Pulmonary artery endothelial cell (primary cell): ENCODE data around the gene CD3E. TPM values are rescaled to one million over a fixed set of nuclear protein-coding genes. Genes with fewer than 3 reads are reported as not detected.
A peak's percentile ranks its signal among the peaks of the same experiment; 100 is the strongest.

Source experiments
- DNase-seq: peaks from one replicate; pipeline ENCODE4 v3.0.0-alpha.2; 2011; ENCODE audit warnings: low read depth, low spot score
- total RNA-seq: library from RNA; depleted of rRNA; stranded (reverse); fragments of >200 nt; gene quantifications from 2 replicates; pipeline ENCODE4 v1.2.3, GENCODE V29; 2014

CD3E gene
- not detected in 2 replicates for total RNA-seq

DNA sequence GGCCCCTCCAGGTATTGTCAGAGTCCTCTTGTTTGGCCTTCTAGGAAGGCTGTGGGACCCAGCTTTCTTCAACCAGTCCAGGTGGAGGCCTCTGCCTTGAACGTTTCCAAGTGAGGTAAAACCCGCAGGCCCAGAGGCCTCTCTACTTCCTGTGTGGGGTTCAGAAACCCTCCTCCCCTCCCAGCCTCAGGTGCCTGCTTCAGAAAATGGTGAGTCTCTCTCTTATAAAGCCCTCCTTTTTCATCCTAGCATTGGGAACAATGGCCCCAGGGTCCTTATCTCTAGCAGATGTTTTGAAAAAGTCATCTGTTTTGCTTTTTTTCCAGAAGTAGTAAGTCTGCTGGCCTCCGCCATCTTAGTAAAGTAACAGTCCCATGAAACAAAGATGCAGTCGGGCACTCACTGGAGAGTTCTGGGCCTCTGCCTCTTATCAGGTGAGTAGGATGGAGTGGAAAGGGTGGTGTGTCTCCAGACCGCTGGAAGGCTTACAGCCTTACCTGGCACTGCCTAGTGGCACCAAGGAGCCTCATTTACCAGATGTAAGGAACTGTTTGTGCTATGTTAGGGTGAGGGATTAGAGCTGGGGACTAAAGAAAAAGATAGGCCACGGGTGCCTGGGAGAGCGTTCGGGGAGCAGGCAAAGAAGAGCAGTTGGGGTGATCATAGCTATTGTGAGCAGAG is at the start of gene CD3E:
CD3E (plus strand) TSS at position 163 of the 681 bp plus-strand sequence; CDS start at position 386, 223 bp downstream.
- DNase-seq: no peak

- no peak for DNase-seq
These were observed 46.1 kb upstream of the CD3E start for GRCh38 chr11:118258410-118258809.

- DNase-seq: no peak
These were observed 45.4 kb upstream of the CD3E start for GRCh38 chr11:118259138-118259537.

DNA sequence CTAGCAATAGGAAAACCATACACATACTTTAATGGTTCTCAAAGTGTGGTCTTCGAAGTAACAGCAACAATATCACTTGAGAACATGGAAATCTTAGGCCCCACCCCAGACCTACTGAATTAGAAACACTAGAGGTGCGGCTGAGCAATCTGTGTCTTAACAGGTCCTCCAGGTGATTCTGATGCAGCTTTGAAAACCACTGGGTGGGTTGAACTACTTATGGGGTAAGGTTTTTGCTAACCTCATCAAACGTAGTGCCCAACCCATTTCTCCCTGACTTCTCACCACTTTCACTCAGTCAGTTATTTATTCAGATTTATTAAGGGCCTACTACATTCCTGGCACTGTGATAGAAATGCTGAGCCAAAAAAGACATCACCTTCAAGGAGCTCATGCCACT is 44.2 kb upstream of the CD3E start:
- no peak for DNase-seq

DNA sequence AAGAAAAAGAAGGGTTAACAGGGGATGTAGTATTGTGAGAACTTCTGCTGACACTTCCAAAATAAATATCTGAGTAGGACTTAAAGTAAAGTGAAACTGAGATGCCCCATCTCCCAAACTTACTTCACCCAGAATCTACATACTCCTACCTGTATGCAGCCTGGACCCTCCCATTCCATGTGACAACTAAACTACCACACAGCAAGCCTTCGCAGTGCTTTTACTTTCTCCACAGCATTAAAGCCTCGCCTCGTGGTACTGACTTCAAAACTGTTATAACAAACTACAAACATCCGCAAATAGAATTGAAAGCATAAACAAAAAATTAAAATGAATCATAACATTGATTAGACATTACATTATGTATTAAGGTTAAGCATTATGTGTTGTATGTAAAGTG is 41.4 kb upstream of the CD3E start:
- DNase-seq: no peak

DNA sequence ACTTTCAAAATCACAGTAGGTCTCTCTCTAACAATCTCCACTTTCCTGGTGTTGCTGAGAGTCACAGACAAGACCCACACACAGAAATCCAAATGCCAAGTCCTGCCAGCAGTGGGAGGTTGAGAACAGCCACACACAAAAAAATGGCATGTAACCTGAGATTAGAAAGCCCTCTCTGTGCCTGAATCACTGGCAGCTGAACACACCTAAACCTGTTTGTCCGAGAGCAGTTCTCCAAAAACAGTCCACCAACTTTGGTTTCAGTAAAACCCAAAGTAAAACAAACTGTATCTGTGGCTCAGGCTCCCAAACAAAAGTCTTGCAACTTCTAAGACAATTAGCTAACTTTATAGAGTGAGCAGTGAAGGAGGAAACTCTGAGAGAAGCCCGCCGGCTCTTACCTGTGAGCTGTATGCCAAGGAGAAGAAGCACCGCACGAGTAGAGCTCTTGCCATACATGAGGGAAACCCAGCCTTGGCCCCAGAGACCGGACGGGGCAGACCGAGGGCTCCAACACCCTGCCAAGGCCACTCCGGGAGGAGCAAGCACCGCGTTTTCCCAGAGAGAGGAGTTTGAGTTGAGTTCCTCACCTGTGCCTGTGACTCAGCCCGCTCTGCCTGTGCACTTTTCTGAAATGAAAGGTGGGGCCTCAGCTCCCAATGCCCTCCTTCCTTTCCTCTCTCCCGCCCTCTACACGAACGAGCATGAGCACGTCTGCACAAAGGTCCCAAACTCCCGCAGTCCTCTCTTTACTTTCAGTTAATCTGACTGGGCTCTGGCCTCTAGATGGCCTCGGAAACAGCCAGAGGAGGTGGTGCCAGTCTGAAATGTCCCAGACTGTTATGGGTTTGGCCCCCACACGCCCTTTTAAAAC is 40.6 kb upstream of the CD3E start, which contains the start of gene MPZL2:
MPZL2 (minus strand) TSS at position 603 of the 874 bp plus-strand sequence; CDS start at position 459, 144 bp downstream.
- DNase-seq: no peak

- DNase-seq: no peak
These were observed 39.7 kb upstream of the CD3E start for GRCh38 chr11:118264569-118265465.

DNA sequence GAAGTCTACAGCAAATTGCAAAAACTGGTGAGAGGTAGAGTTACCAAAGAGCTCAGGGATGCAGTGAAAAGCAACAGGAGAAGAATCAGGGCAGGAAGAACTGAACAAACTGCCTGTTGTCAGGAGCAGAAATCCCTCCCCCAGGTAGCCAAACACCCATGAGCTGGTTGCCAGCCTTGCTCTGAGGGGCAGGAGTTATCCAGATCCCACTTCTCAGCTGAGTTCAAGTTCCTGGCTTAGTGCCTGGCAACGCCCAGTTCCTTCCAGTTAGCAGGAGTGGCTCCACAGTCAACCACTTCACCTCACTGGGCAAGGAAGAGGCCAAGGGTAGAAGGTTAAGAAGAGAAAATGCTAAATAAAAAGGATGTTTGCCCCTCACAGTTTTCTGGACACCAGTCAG is 38.6 kb upstream of the CD3E start:
- DNase-seq: no peak

DNA sequence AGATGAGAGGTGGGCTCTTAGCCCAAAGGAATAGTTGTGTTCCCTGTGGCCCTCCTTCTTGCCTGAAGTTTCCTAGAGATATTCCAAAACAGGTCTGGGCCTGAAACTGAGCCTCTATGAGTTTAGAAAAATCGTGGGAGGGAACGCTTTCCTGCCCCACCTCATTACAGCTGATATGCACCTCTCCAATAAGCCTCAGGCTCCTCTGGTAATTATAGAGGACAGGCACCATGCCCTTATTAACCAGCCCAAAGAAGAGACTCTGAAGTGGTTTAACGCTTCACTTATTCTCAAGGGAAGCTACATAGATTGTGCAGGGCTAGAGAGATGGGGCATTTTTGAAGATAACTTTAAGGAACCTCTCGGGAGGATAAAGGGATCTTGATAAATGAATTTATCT is 37.0 kb upstream of the CD3E start:
- DNase-seq: no peak

DNA sequence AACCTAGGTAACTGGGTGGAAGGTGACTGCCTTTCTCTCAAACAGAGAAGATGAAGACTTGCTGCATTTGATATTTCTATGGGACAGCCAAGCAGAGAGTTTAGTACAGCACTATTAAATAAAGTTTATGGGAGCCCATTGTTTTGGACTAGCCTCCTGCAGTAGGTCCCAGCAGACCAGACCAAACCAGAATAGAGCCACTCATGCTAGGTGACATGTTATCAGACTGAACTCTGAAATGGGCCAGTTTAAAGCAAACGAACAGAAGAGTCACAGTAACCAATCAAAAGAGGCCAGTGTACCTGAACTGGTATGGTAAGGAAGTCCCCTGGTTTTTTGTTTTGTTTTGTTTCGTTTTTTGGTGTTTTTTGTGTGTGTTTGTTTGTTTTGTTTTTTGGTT is 32.5 kb upstream of the CD3E start:
- DNase-seq: no peak

- no peak for DNase-seq
These were observed 30.3 kb upstream of the CD3E start for GRCh38 chr11:118274186-118274585.

DNA sequence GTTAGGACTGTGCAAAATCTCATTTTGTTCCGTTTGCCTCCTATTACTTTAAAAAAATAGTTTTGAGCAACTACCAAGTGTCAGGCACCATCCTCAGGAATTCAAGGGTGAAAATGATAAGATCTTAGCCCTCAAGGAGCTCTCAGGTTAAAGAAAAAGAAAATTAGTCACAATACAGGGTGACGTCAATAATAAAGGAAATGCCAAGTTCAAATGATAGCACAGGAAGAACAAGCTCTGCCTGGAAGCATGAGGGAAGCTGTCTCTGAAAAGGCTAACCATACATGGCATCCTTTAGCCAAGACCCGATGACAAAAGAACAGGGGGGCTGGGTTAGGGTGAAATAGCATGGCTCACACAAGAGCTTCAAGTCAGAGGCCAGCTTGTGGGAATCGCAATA is 29.4 kb upstream of the CD3E start:
- DNase-seq: peak; percentile 89

DNA sequence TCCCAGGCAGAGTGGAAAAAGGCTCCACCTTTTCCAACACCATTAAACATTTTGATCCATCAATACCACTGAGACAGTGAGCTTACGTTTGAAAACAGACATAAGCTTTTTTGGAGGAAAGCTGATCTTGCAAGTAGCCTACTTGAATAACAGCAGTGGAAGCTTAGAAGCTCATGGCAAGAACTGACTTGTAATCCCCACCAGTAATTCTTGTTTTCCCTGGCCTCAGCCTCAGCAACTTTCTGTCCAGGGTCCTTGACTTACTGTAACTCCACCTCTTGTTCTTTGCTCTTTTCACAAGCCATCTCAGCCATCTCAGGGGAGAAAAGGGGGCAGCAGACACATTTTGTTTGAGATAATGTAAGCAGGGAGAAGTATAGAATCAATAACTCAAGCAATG is 28.1 kb upstream of the CD3E start:
- no peak for DNase-seq

DNA sequence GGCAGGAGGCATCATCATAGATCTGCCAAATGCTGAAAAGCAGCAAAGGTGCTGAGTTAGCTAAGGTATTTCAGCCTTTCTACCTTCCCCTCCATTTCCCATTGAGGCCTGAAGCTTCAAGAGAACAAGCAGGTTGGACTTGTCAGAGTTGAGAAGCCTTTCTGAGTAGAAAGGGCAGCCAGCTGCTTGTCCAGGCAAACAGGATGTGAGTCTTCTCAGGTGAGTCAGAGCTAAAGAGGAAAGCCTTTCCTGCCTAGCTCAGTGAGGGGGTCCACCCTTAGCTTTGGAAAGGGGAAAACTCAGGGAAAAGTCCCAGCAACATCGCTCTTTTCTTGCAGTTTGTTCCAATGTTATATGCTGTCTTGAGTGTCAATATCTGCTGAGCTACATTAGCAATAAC is 27.2 kb upstream of the CD3E start:
- peak; percentile 59 for DNase-seq

GRCh38 chr11:118281284-118281683 is 23.2 kb upstream of the CD3E start:
- DNase-seq: no peak

DNA sequence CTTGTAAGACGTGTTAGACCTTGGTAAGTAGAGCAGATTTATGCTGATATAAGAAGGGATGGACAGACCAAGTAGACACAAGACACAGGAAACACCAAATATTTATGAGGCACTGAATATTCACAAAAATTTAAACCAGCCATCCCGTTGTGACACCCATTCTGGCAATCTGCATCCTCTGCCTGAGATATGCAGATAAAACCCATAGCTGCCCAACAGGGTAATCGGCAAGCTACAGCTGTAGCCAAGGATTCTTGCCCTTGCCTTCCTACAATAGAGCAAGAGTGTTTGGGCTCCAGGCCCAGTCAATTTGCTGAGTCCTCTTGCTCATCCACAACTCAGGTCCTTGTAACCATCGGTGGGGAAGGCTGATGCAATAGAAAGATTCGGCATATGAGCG is 21.9 kb upstream of the CD3E start:
- no peak for DNase-seq

DNA sequence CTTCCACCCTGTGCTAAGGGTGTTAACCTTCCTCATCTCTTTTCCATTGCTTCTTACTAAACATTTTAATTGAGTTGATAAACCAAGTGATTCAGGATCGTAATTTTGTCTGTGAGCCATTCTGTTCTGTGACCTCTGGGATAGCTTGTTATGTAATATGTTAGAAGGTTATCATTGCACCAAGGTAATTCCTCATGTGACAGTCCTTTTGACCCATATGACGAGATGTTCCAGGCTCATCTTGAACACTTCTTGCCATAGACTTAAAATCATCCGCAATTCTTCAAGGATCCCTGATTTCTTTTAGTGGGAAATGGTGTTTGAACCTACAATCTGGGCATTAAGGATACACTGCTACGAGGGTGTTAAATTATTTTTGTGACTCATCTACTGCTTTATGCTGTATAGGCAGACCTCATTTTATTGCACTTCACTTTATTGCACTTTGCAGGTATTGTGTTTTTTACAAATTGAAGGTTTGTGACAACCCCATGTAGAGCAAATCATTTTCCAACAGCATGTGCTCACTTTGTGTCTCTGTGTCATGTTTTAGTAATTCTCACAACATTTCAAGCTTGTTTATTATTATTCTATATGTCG is 21.4 kb upstream of the CD3E start:
- no peak for DNase-seq

DNA sequence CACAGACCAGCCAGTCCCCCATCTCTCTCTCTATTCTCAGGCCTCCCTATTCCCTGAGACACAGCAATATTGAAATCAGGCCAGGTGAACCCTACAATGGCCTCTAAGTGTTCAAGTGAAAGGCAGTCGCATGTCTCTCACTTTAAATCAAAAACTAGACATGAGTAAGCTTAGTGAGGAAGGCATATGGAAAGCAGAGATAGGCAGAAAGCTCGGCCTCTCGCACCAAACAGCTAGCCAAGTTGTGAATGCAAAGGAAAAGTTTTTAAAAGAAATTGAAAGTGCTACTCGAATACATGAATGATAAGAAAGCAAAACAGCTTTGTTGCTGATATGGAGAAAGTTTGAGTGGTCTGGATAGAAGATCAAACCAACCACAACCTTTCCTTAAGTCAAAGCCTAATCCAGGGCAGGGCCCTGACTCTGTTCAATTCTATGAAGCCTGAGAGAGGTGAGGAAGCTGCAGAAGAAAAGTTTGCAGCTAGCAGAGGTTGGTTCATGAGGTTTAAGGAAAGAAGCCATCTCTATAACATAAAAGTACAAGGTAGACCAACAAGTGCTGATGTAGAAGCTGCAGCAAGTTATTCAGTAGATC is 20.7 kb upstream of the CD3E start:
- no peak for DNase-seq

DNA sequence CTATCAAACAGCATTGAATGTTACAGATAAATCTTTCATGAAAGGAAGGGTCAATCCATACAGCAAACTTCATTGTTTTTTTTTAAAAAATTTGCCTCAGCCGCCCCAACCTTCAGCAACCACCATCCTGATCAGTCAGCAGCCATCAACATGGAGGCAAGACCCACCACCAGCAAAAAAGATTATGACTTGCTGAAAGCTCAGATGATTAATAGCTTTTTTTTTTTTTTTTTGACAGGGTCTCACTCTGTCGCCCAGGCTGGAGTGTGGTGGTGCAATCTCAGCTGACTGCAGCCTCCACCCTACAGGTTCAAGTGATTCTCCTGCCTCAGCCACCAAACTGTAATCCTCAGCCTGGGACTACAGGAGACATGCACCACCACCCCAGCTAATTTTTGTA is 18.0 kb upstream of the CD3E start:
- DNase-seq: no peak

GRCh38 chr11:118287006-118287405 is 17.5 kb upstream of the CD3E start:
- DNase-seq: no peak

DNA sequence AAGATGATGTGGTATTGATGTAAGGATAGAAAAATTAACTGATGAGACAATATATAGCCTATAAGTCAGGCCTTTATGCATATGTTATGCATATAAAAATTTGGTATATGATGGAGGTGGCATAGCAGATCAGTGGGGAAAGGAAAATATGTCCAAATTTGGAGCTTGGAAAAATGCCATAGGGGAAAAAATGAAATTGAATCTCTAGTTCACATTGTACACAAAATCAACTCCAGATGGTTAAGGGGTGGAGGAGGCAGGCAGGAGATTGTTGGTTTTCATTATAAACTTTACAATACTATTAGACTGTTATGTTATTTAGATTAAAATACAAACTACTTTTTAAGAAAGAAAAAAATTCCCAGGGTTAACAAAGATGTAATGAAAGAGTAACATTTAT is 15.1 kb upstream of the CD3E start:
- no peak for DNase-seq
